OCI-LY1 (cell line): Measurements from ENCODE around the gene DCAF4.

ENCODE experiments used
- CTCF ChIP-seq: fragments of 200-600 bp; sonication (generic), shearing (Covaris generic); IDR thresholded peaks from 2 replicates; pipeline ENCODE4 v1.5.1; 2017; ENCODE audit warnings: mild to moderate bottlenecking, antibody characterized with exemption, low read length, moderate library complexity, mixed read lengths
- EZH2 ChIP-seq: fragments of 200-600 bp; sonication (generic), shearing (Covaris generic); IDR thresholded peaks from 2 replicates; pipeline ENCODE4 v1.8.0; 2017; ENCODE audit warnings: borderline replicate concordance, mixed run types, mild to moderate bottlenecking, antibody characterized with exemption, low read length, moderate library complexity, mixed read lengths

GRCh38 chr14:72904840-72905561, 21.3 kb upstream of the DCAF4 start:
- TF ChIP-seq EZH2 (no peak), CTCF (peak; percentile 95)
